G401 (cell line): ENCODE measurements around the gene UPP2. TPM values are rescaled to one million over a fixed set of nuclear protein-coding genes. Genes with fewer than 3 reads are reported as not detected.

Experiments used
- DNase-seq: peaks from one replicate; pipeline ENCODE4 v3.0.0-alpha.2; 2015; ENCODE audit warnings: low spot score
- in situ Hi-C: cut with HindIII; loops from 2 replicates; pipeline ENCODE4 v1.10.0; 2016; ENCODE audit warnings: low sequenced_read_pairs, mixed read lengths
- total RNA-seq: library from RNA; depleted of rRNA; stranded (reverse); fragments of >200 nt; shearing (Covaris generic); gene quantifications from 2 replicates; pipeline ENCODE4 v1.2.3, GENCODE V29; 2014

The UPP2 gene
- total RNA-seq, 1 experiment from 2014 or later = not detected

GRCh38 chr2:158102446-158102845 is 770 bp downstream of the UPP2 start:
- DNase-seq = no peak
- in situ Hi-C loops = no loop called here

GRCh38 chr2:158103411-158104012 is 1.8 kb downstream of the UPP2 start:
- in situ Hi-C loops = no loop called here
- no peak for DNase-seq

- no peak for DNase-seq
- in situ Hi-C loops = no loop called here
These were observed 3.2 kb downstream of the UPP2 start for GRCh38 chr2:158104903-158105302.

- DNase-seq = no peak
- in situ Hi-C loops = no loop called here
These were observed 11.3 kb downstream of the UPP2 start for GRCh38 chr2:158112992-158113391.

GRCh38 chr2:158113741-158114295 is 12.1 kb downstream of the UPP2 start:
- in situ Hi-C loops = no loop called here

GRCh38 chr2:158114516-158114915 is 12.8 kb downstream of the UPP2 start:
- in situ Hi-C loops = no loop called here

More at GRCh38 chr2:158113741-158114295, 12.1 kb downstream of the UPP2 start:
- no peak for DNase-seq

GRCh38 chr2:158115202-158115767 is 13.6 kb downstream of the UPP2 start:
- in situ Hi-C loops = no loop called here
- DNase-seq = no peak

More at GRCh38 chr2:158114516-158114915, 12.8 kb downstream of the UPP2 start:
- no peak for DNase-seq

- in situ Hi-C loops = no loop called here
- DNase-seq = no peak
These were observed 15.3 kb downstream of the UPP2 start for GRCh38 chr2:158116936-158117335.

GRCh38 chr2:158120102-158120501 is 18.4 kb downstream of the UPP2 start:
- in situ Hi-C loops = no loop called here
- no peak for DNase-seq

- in situ Hi-C loops = no loop called here
- no peak for DNase-seq
These were observed 19.3 kb downstream of the UPP2 start for GRCh38 chr2:158120664-158121641.

- DNase-seq = no peak
- in situ Hi-C loops = no loop called here
These were observed 23.2 kb downstream of the UPP2 start for GRCh38 chr2:158124896-158125295.

GRCh38 chr2:158125756-158126498 is 24.3 kb downstream of the UPP2 start:
- no peak for DNase-seq
- in situ Hi-C loops = no loop called here

GRCh38 chr2:158127380-158127804 is 25.7 kb downstream of the UPP2 start:
- in situ Hi-C loops = no loop called here
- no peak for DNase-seq

- DNase-seq = no peak
- in situ Hi-C loops = no loop called here
These were observed 26.7 kb downstream of the UPP2 start for GRCh38 chr2:158128168-158128973.

GRCh38 chr2:158129037-158129436 is 27.4 kb downstream of the UPP2 start:
- in situ Hi-C loops = no loop called here
- DNase-seq = no peak

GRCh38 chr2:158130832-158131473 is 29.3 kb downstream of the UPP2 start:
- in situ Hi-C loops = no loop called here
- no peak for DNase-seq

GRCh38 chr2:158131483-158131912 is 29.8 kb downstream of the UPP2 start:
- DNase-seq = no peak
- in situ Hi-C loops = no loop called here
